HepG2 (cell line): ENCODE measurements around the gene KCNH6.

Experiments
- CREB1 ChIP-seq, 2 experiments: fragments of 450-650 bp in 1 of 2; IDR thresholded peaks; 2 replicates each; pipeline ENCODE4 v1.6.1; 2016 to 2017; ENCODE audit warnings: control low read depth in 1 of 2, mild to moderate bottlenecking in 1 of 2, missing compliant biosample characterization in 1 of 2, missing genetic modification characterization in 1 of 2
- JUNB ChIP-seq: sonication (generic); formaldehyde crosslinking; IDR thresholded peaks from 2 replicates; pipeline ENCODE4 v1.8.0; 2022; ENCODE audit warnings: missing genetic modification reagents, mild to moderate bottlenecking, borderline replicate concordance

- TF ChIP-seq CREB1 (IDR thresholded peaks at IDR 0.05) (no peak), CREB1 (CRISPR knock-in tag; IDR thresholded peaks at IDR 0.05) (no peak), JUNB (CRISPR knock-in tag) (no peak)
These were observed 41.4 kb downstream of the KCNH6 start for GRCh38 chr17:63564562-63564961.
